Muscle of leg (tissue), 11 donors: ENCODE data around the gene SBF2. TPM values are rescaled to one million over a fixed set of nuclear protein-coding genes. Genes with fewer than 3 reads are reported as not detected.

Experiments
- DNase-seq: peaks from one replicate; pipeline ENCODE4 v3.0.0; 2013
- H3K27ac ChIP-seq: one replicate; pipeline ENCODE4 v1.5.1; 2013; ENCODE audit warnings: mild to moderate bottlenecking, low read length, control low read depth
- H3K27me3 ChIP-seq: one replicate; pipeline ENCODE4 v1.6.1; 2013; ENCODE audit warnings: low read length; ENCODE audit not compliant: control insufficient read depth, insufficient read depth
- H3K36me3 ChIP-seq: one replicate; pipeline ENCODE4 v1.6.1; 2013; ENCODE audit warnings: low read length; ENCODE audit not compliant: control insufficient read depth, insufficient read depth
- H3K4me1 ChIP-seq: one replicate; pipeline ENCODE4 v1.6.1; 2013; ENCODE audit warnings: low read length; ENCODE audit not compliant: control insufficient read depth, insufficient read depth
- H3K4me3 ChIP-seq: one replicate; pipeline ENCODE4 v1.5.1; 2013; ENCODE audit warnings: low read length, control low read depth
- H3K9me3 ChIP-seq: replicated peaks from 2 replicates; pipeline ENCODE4 v1.6.1; 2013; ENCODE audit warnings: low read depth, low read length; ENCODE audit not compliant: control insufficient read depth
- WGBS: methylation state at CpG from one replicate; pipeline ENCODE4 v1.1.5; 2013; ENCODE audit warnings: missing lambda C conversion rate; ENCODE audit not compliant: insufficient coverage; 5-methylcytosine and 5-hydroxymethylcytosine counted together
- polyA plus RNA-seq, 8 donors: library from polyadenylated mRNA; unstranded; fragments of 120-200 nt; gene quantifications; one replicate each; pipeline versions ENCODE4 v1.2.1 to v1.2.3, GENCODE V29; 2013; ENCODE audit warnings: inconsistent platforms in 1 of 8, low replicate concordance in 1 of 8; ENCODE audit not compliant: insufficient read length in 8 of 8, insufficient read depth in 1 of 8
- total RNA-seq: library from RNA; stranded (reverse); fragments of 120-200 nt; gene quantifications from one replicate; pipeline ENCODE4 v1.2.4, GENCODE V29; 2013

SBF2 gene
- total and polyA plus RNA-seq, 9 donors = 18.3 to 29.5 (median 21.5) TPM

DNA sequence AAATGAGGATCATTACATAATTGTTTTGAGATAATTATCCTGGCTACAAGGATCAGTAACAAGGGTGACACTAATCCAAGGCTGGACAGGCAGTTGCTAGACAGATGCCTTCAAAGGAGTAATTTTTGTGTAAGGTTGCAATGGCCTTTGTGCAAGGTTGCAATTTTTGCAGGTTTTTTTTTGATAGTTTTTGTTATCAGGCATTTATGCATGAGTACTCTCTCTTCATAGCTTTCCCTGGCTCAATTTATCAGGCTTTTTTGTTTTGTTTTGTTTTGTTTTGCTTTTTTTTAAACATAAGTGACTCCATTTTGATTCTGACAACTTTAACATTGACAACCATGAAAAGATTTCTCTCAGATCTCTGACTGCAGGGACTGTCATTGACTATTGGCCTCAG, 519.9 kb downstream of the SBF2 start:
- DNase-seq = no peak
- Histone ChIP-seq H3K36me3 (peaks cover 5% of the 10 kb centered on the region), H3K9me3 (no peaks in the 10 kb centered on the region), H3K4me3 (no peak overlapping the region), H3K27me3 (no peaks in the 10 kb centered on the region), H3K27ac (no peak overlapping the region), H3K4me1 (peaks cover 24% of the 10 kb centered on the region)

DNA sequence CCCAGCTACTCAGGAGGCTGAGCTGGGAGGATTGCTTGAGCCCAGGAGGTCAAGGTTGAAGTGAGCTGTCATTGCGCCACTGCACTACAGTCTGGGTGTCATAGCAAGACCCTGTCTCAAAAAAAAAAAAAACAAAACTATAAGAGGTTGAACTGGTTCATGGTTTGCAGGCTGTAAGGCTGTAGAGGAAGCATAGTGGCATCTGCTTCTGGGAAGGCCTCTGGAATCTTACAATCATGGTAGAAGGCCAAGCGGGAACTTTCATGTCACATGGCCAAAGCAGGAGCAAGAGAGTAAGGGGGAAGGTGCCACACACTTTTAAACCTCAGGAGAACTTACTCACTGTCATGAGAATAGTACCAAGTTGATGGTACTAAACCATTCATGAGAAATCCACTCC, 520.5 kb downstream of the SBF2 start:
- no peak for DNase-seq
- Histone ChIP-seq H3K9me3 (no peaks in the 10 kb centered on the region), H3K36me3 (peaks cover 5% of the 10 kb centered on the region), H3K4me3 (no peak overlapping the region), H3K4me1 (peaks cover 26% of the 10 kb centered on the region), H3K27me3 (no peaks in the 10 kb centered on the region), H3K27ac (no peak overlapping the region)
- WGBS = no CpG with 5 or more reads among the region's 2 CpGs

GRCh38 chr11:9772218-9772617, 521.8 kb downstream of the SBF2 start:
- WGBS = 100% methylated on average over 1 of the region's 4 CpGs
- H3K27ac ChIP-seq = no peak overlapping the region
- H3K27me3 ChIP-seq = no peaks in the 10 kb centered on the region

GRCh38 chr11:9771071-9771511, 522.9 kb downstream of the SBF2 start:
- WGBS = no CpG with 5 or more reads among the region's 1 CpG
- Histone ChIP-seq H3K36me3 (peaks cover 5% of the 10 kb centered on the region), H3K27ac (peak overlapping the region; percentile 10), H3K4me3 (no peak overlapping the region), H3K4me1 (peaks cover 48% of the 10 kb centered on the region), H3K9me3 (no peaks in the 10 kb centered on the region), H3K27me3 (no peaks in the 10 kb centered on the region)
- peak; percentile 71 for DNase-seq

More at GRCh38 chr11:9772218-9772617, 521.8 kb downstream of the SBF2 start:
- H3K36me3 ChIP-seq = peaks cover 5% of the 10 kb centered on the region
- no peaks in the 10 kb centered on the region for H3K9me3 ChIP-seq
- H3K4me3 ChIP-seq = no peak overlapping the region
- H3K4me1 ChIP-seq = peaks cover 37% of the 10 kb centered on the region
- no peak for DNase-seq

GRCh38 chr11:9769621-9770020, 524.4 kb downstream of the SBF2 start:
- H3K4me1 ChIP-seq = peaks cover 61% of the 10 kb centered on the region
- DNase-seq = no peak
- no peak overlapping the region for H3K27ac ChIP-seq
- no peaks in the 10 kb centered on the region for H3K27me3 ChIP-seq
- H3K36me3 ChIP-seq = peaks cover 5% of the 10 kb centered on the region
- no peak overlapping the region for H3K4me3 ChIP-seq
- no peaks in the 10 kb centered on the region for H3K9me3 ChIP-seq
- 92% methylated on average over 3 of the region's 4 CpGs for WGBS

DNA sequence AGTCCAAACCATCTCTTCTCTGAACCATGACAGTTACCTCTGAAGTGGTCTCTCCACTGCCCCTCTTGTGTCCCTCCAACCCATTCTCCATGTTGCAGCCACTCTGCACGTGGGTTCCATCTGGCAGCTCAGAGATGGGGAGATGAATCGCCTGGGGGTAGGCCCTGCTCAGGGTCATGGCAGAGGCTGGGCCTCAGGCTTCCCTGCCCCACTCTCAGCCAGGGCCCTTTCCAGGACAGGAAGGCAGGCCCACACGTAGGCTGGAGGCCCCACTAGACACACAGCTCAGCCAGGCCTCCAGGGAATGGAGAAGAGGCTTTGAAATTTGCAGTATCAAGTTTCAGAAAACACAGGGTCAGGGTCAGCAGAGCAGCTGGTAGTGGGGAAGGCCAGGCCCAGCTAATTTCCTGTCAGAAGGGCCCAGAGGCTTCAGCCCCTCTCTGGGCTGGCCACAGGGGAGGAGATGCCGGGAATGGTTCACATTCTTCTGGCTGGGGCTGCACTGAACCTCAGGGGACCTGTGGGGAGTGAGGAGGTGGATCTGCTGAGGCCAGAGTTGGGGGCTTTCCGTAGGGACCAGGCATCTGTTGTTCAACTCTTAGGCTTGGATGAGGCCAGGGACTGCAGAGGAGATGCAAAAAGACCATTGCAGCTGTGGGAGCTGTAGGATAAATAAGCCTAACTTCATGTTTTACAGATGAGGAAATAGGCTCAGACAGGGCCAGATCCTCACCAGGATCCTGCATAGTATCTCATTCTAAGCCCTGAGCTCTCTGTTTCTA, 528.5 kb downstream of the SBF2 start:
- Histone ChIP-seq H3K27ac (peak overlapping the region; percentile 83), H3K9me3 (no peaks in the 10 kb centered on the region), H3K4me1 (peaks cover 71% of the 10 kb centered on the region), H3K27me3 (no peaks in the 10 kb centered on the region), H3K36me3 (peaks cover 2% of the 10 kb centered on the region), H3K4me3 (no peak overlapping the region)
- WGBS = 0% methylated on average over 2 of the region's 5 CpGs
- peak; percentile 97 for DNase-seq

- Histone ChIP-seq H3K27me3 (no peaks in the 10 kb centered on the region), H3K36me3 (no peaks in the 10 kb centered on the region), H3K4me3 (no peak overlapping the region), H3K9me3 (no peaks in the 10 kb centered on the region), H3K4me1 (peaks cover 74% of the 10 kb centered on the region), H3K27ac (peak overlapping the region; percentile 29)
- no peak for DNase-seq
- WGBS = no CpG with 5 or more reads among the region's 1 CpG
Observed at GRCh38 chr11:9763301-9763700, 530.7 kb downstream of the SBF2 start.

GRCh38 chr11:9762531-9762930, 531.5 kb downstream of the SBF2 start:
- Histone ChIP-seq H3K27me3 (no peaks in the 10 kb centered on the region), H3K9me3 (no peaks in the 10 kb centered on the region), H3K36me3 (no peaks in the 10 kb centered on the region), H3K27ac (peak overlapping the region; percentile 15), H3K4me1 (peaks cover 70% of the 10 kb centered on the region), H3K4me3 (no peak overlapping the region)
- DNase-seq = no peak
- WGBS = 100% methylated on average over 3 of the region's 4 CpGs

DNA sequence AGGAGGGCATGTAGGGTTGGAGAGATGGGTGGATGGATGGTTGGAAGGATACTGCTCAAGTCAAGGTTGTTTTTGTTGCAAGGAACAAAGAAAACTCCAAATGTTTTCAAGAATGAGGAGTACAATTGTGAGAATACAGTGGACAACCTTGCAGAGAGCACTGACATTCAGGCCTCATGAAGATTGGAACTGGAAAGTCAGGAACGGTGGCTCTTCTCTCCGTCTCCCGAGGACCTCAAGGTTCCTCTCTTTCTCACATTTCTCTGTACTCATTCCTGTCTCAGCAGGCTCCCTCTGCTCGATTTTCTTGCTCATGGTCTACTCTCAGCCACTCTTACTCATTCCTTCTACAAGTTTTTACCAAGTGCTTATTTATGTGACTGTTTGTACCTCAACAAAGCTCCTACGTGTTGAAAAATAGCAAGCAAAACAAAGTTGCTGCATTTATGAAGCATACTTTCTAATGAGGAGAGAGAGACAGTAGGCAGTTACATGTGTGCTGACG, 532.5 kb downstream of the SBF2 start:
- H3K4me3 ChIP-seq = no peak overlapping the region
- H3K9me3 ChIP-seq = no peaks in the 10 kb centered on the region
- 94% methylated on average over 4 of the region's 6 CpGs for WGBS
- H3K4me1 ChIP-seq = peaks cover 60% of the 10 kb centered on the region
- no peak overlapping the region for H3K27ac ChIP-seq
- DNase-seq = no peak
- no peaks in the 10 kb centered on the region for H3K36me3 ChIP-seq
- no peaks in the 10 kb centered on the region for H3K27me3 ChIP-seq

DNA sequence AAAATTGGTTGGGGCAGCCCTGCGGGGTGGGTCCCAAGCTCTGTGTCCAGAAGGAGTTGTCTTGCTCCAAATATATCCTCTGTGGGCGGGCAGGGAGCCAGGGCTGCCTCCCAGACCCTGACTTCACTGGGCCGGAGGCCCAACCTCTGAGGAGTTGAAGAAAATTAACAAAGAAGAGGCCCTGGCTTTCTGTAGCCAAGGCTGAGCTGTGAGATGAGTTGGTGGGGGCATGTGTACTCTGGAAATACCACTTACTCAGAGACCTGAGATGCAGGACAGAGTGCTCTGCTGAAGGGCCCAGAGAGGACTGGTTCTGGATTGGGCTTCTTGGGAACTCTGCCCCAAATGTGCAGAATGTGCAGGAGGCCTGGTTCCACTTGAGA, 533.8 kb downstream of the SBF2 start:
- Histone ChIP-seq H3K27me3 (no peaks in the 10 kb centered on the region), H3K4me1 (peaks cover 53% of the 10 kb centered on the region), H3K36me3 (no peaks in the 10 kb centered on the region), H3K27ac (peak overlapping the region; percentile 83), H3K9me3 (no peaks in the 10 kb centered on the region), H3K4me3 (no peak overlapping the region)
- WGBS = 0% methylated on average over 1 of the region's 3 CpGs
- DNase-seq = peak; percentile 92
